Erythroblast (primary cell): ENCODE results near the gene TXNDC16.

Source experiments
- GATA1 ChIP-seq: IDR thresholded peaks from 2 replicates; pipeline ENCODE4 v1.6.1; 2011; ENCODE audit warnings: low read depth, mild to moderate bottlenecking, control low read depth, low read length, moderate library complexity
- POLR2A ChIP-seq: IDR thresholded peaks from 2 replicates; pipeline ENCODE4 v1.6.1; 2011; ENCODE audit warnings: mild to moderate bottlenecking, low read length

DNA sequence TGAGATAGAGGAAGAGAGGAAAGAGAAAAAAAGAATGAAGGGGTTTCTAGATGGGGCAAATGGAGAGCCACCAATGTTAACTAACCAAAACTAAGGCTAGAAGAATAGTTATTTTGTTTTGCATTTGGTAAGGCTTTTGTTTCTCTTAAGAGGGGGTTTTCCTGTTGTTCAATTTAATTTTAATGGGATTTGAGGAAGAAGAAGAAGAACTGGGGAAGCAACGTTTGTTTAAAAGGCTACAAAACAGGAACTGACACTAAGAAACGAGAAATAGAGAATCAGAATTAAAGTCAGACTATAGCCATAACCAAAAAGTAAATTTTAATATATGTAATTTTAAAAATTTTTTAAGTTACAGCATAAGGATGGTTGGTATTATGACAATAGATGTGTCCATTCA is 13.7 kb downstream of the TXNDC16 start:
- TF ChIP-seq POLR2A (no peak), GATA1 (no peak)
